K562 (cell line): Measurements from ENCODE around the gene NYAP2. TPM values are rescaled to one million over a fixed set of nuclear protein-coding genes. Genes with fewer than 3 reads are reported as not detected.

Experiments
- ATAC-seq: fragments of 200-7000 bp; cut with Tn5 transposase; 3 replicates; pipeline ENCODE4 v1.9.1; 2020; ENCODE audit warnings: moderate library complexity
- BruUV-seq: library from RNA; stranded (reverse); fragments of 400-500 nt; replicated peaks from 2 replicates; lab custom pipeline; 2021; lab: Mats Ljungman, UMichigan
- CTCF ChIA-PET: fragments of 300-600 bp; formaldehyde crosslinking; extraction: SDS; loops from one replicate; lab custom pipeline; 2021; ENCODE audit warnings: low intra/inter-chr PET ratio; lab: Yijun Ruan, JAX
- POLR2A ChIA-PET: fragments of 300-600, 350-650 bp; sonication (Branson Sonifier 250); formaldehyde crosslinking; extraction: SDS; loops from one replicate; lab custom pipeline; 2021; ENCODE audit warnings: antibody characterized with exemption, inconsistent platforms; lab: Yijun Ruan, JAX
- DNase-seq, 4 experiments: peaks; one replicate each; pipeline versions ENCODE4 v3.0.0 to v3.0.0-alpha.2; 2011 to 2018; ENCODE audit warnings: low spot score in 3 of 4, mixed read lengths in 3 of 4; ENCODE audit errors: extremely low read depth in 1 of 4
- FAIRE-seq: peaks from 2 replicates; lab custom pipeline; 2011; peaks lifted over from hg19 to GRCh38; lab: Jason Lieb, UNC
- H2AFZ ChIP-seq: 2 replicates; pipeline ENCODE4 v1.6.0; 2011; ENCODE audit warnings: low read depth, low read length, control low read depth, inconsistent platforms
- H3K27ac ChIP-seq: fragments of 200-600 bp; 3 replicates; pipeline ENCODE4 v1.8.0; 2011; ENCODE audit warnings: low read depth, mild to moderate bottlenecking, control low read depth, inconsistent platforms, low read length, moderate library complexity, mixed read lengths; ENCODE audit errors: extremely low read depth
- H3K27me3 ChIP-seq, 2 experiments: fragments of 300-600 bp in 1 of 2; 2 replicates in 1 of 2; 3 replicates in 1 of 2; pipeline versions ENCODE4 v1.6.0 to v1.8.0; 2011; ENCODE audit warnings: inconsistent platforms in 2 of 2, low read length in 2 of 2, mild to moderate bottlenecking in 1 of 2, mixed read lengths in 1 of 2, moderate library complexity in 1 of 2; ENCODE audit not compliant: control insufficient read depth in 2 of 2, insufficient read depth in 2 of 2
- H3K36me3 ChIP-seq: fragments of 300-600 bp; 3 replicates; pipeline ENCODE4 v1.8.0; 2011; ENCODE audit warnings: mild to moderate bottlenecking, low read length, inconsistent platforms; ENCODE audit not compliant: control insufficient read depth, insufficient read depth
- H3K4me1 ChIP-seq, 2 experiments: fragments of 200-600 bp in 1 of 2; replicated peaks in 1 of 2; 2 replicates in 1 of 2; 3 replicates in 1 of 2; pipeline versions ENCODE4 v1.5.1 to v1.8.0; 2011; ENCODE audit warnings: inconsistent platforms in 2 of 2, low read length in 2 of 2, mild to moderate bottlenecking in 1 of 2, mixed read lengths in 1 of 2, moderate library complexity in 1 of 2; ENCODE audit not compliant: control insufficient read depth in 2 of 2, insufficient read depth in 2 of 2
- H3K4me2 ChIP-seq: 2 replicates; pipeline ENCODE4 v1.6.1; 2011; ENCODE audit warnings: low read length, control low read depth, inconsistent platforms, mixed read lengths; ENCODE audit not compliant: insufficient read depth
- H3K4me3 ChIP-seq: fragments of 200-600 bp; sonication (generic), shearing (Covaris generic); 2 replicates; pipeline ENCODE4 v1.5.1; 2016; ENCODE audit warnings: control low read depth, inconsistent platforms
- H3K79me2 ChIP-seq: fragments of 200-600 bp; 3 replicates; pipeline ENCODE4 v1.8.0; 2011; ENCODE audit warnings: low read length, inconsistent platforms; ENCODE audit not compliant: control insufficient read depth, insufficient read depth
- H3K9ac ChIP-seq, 2 experiments: 2 replicates each; pipeline versions ENCODE4 v1.6.0 to v1.6.1; 2011; ENCODE audit warnings: low read depth in 2 of 2, low read length in 2 of 2, control low read depth in 1 of 2, inconsistent platforms in 1 of 2, mild to moderate bottlenecking in 1 of 2, mixed read lengths in 1 of 2; ENCODE audit not compliant: insufficient read depth in 1 of 2
- H3K9me1 ChIP-seq: one replicate; pipeline ENCODE4 v1.6.0; 2011; ENCODE audit warnings: inconsistent platforms, mild to moderate bottlenecking, low read length, moderate library complexity; ENCODE audit not compliant: control insufficient read depth, insufficient read depth
- H3K9me3 ChIP-seq: replicated peaks from 2 replicates; pipeline ENCODE4 v1.5.1; 2011; ENCODE audit warnings: low read depth, low read length, inconsistent platforms; ENCODE audit not compliant: control insufficient read depth, insufficient read depth
- H4K20me1 ChIP-seq: replicated peaks from 2 replicates; pipeline ENCODE4 v1.6.1; 2011; ENCODE audit warnings: low read length, inconsistent platforms, mixed read lengths; ENCODE audit not compliant: control insufficient read depth, insufficient read depth
- CXXC5 ChIP-seq: fragments of 250-450 bp; sonication (Bioruptor Pico); IDR thresholded peaks from 2 replicates; pipeline ENCODE4 v1.8.0; 2022; ENCODE audit warnings: inconsistent platforms, mild to moderate bottlenecking, moderate library complexity
- FOXK1 ChIP-seq: sonication (generic); formaldehyde crosslinking; IDR thresholded peaks from 2 replicates; pipeline ENCODE4 v1.8.0; 2022; ENCODE audit warnings: missing genetic modification reagents, mild to moderate bottlenecking, borderline replicate concordance
- IFI16 ChIP-seq: fragments of 250-450 bp; sonication (Bioruptor Pico); IDR thresholded peaks from 2 replicates; pipeline ENCODE4 v2.1.2; 2022; ENCODE audit warnings: mild to moderate bottlenecking, inconsistent platforms
- MAZ ChIP-seq, 2 experiments: fragments of 450-650 bp in 1 of 2; sonication (generic) in 1 of 2; formaldehyde crosslinking; IDR thresholded peaks in 1 of 2; conservative IDR thresholded peaks in 1 of 2; 2 replicates each; pipeline versions ENCODE4 v1.4.0 to v1.5.0; 2020; ENCODE audit warnings: mild to moderate bottlenecking in 1 of 2, missing genetic modification reagents in 1 of 2
- MEIS2 ChIP-seq: fragments of 450-650 bp; IDR thresholded peaks from 2 replicates; pipeline ENCODE4 v1.6.1; 2014; ENCODE audit warnings: mild to moderate bottlenecking; ENCODE audit not compliant: partially characterized antibody
- PCBP2 ChIP-seq: fragments of 200-400 bp; formaldehyde crosslinking; IDR thresholded peaks from 2 replicates; pipeline ENCODE4 v1.6.1; 2018; ENCODE audit warnings: low read length, low read depth, mild to moderate bottlenecking, moderate library complexity; ENCODE audit not compliant: poor library complexity, severe bottlenecking
- PHF20 ChIP-seq: fragments of 450-650 bp; IDR thresholded peaks from 2 replicates; pipeline ENCODE4 v1.6.1; 2018; ENCODE audit not compliant: partially characterized antibody
- SLC30A9 ChIP-seq: fragments of 250-450 bp; sonication (Bioruptor Pico); IDR thresholded peaks from 2 replicates; pipeline ENCODE4 v1.8.0; 2022; ENCODE audit warnings: mild to moderate bottlenecking, moderate library complexity
- SMARCA4 ChIP-seq: fragments of 450-650 bp; IDR thresholded peaks from 2 replicates; pipeline ENCODE4 v1.6.1; 2016
- ZFP36 ChIP-seq: fragments of 150-350 bp; IDR thresholded peaks from 2 replicates; pipeline ENCODE4 v1.6.1; 2018; ENCODE audit warnings: low read length, low read depth; ENCODE audit not compliant: partially characterized antibody
- ZNF589 ChIP-seq: fragments of 200-800 bp; sonication (Bioruptor generic); IDR thresholded peaks from 2 replicates; pipeline ENCODE4 v1.6.1; 2016; ENCODE audit warnings: low read depth, missing genetic modification characterization, missing compliant biosample characterization
- ZNF77 ChIP-seq: fragments of 250-450 bp; sonication (Bioruptor Pico); IDR thresholded peaks from 2 replicates; pipeline ENCODE4 v1.5.0; 2020
- WGBS: fragments of 100-300 bp; shearing (Covaris generic); methylation state at CpG from one replicate; pipeline ENCODE4 v1.1.6; 2016; ENCODE audit warnings: low coverage, mixed read lengths; ENCODE audit not compliant: insufficient coverage; ENCODE audit errors: missing lambda C conversion rate; 5-methylcytosine and 5-hydroxymethylcytosine counted together
- in situ Hi-C: fragments of 300-500 bp; cut with MboI; formaldehyde crosslinking; loops from 4 replicates; pipeline ENCODE4 v1.15.0; 2018; ENCODE audit warnings: inconsistent platforms, mixed read lengths
- intact Hi-C: fragments of 100-400 bp; cut with micrococcal nuclease; formaldehyde crosslinking; loops from 2 replicates; pipeline ENCODE4 v1.14.2; 2022
- polyA plus RNA-seq, 8 experiments: library from polyadenylated mRNA; depleted of rRNA in 4 of 8; stranded (reverse) in 5 of 8; unstranded in 3 of 8; fragments of >200 nt; fragmentation: Nextera tagmentation in 2 of 8; fragmentation: Illumina TruSeq in 1 of 8; extraction: Ambion mirVana in 2 of 8; extraction: Trizol in 1 of 8; gene quantifications; 2 replicates each; pipeline versions ENCODE4 v1.2.1 to v1.2.3, GENCODE V29; 2011 to 2014; ENCODE audit warnings: inconsistent platforms in 1 of 8, missing spikeins in 1 of 8
- total RNA-seq, 7 experiments: library from RNA; depleted of rRNA in 6 of 7; stranded (reverse); fragments of >200 nt in 6 of 7; fragmentation: Illumina TruSeq in 2 of 7; extraction: Trizol in 2 of 7; gene quantifications; 2 replicates each; pipeline versions ENCODE4 v1.2.1 to v1.2.3, GENCODE V29; 2011 to 2021; ENCODE audit warnings: low replicate concordance in 1 of 7
- TF ChIP-seq, protein P1 (sequence below): fragments of 250-450 bp; sonication (Bioruptor Pico); IDR thresholded peaks from 2 replicates; pipeline ENCODE4 v1.4.0; 2020
- TF ChIP-seq, protein P2 (sequence below), 2 experiments: IDR thresholded peaks in 1 of 2; conservative IDR thresholded peaks in 1 of 2; 2 replicates each; pipeline ENCODE4 v1.6.1; 2016; ENCODE audit warnings: low read depth in 2 of 2, mild to moderate bottlenecking in 1 of 2, missing compliant biosample characterization in 1 of 2, missing genetic modification characterization in 1 of 2, moderate library complexity in 1 of 2
- TF ChIP-seq, protein P3 (sequence below): fragments of 450-650 bp; IDR thresholded peaks from 2 replicates; pipeline ENCODE4 v1.6.1; 2016

NYAP2 gene
- total and polyA plus RNA-seq, 9 of the 15 experiments (the other 6 are each of a cell fraction or from before 2014, with no cell fraction given): 0.03 to 0.04 (median 0.04) TPM; not detected in 3

DNA sequence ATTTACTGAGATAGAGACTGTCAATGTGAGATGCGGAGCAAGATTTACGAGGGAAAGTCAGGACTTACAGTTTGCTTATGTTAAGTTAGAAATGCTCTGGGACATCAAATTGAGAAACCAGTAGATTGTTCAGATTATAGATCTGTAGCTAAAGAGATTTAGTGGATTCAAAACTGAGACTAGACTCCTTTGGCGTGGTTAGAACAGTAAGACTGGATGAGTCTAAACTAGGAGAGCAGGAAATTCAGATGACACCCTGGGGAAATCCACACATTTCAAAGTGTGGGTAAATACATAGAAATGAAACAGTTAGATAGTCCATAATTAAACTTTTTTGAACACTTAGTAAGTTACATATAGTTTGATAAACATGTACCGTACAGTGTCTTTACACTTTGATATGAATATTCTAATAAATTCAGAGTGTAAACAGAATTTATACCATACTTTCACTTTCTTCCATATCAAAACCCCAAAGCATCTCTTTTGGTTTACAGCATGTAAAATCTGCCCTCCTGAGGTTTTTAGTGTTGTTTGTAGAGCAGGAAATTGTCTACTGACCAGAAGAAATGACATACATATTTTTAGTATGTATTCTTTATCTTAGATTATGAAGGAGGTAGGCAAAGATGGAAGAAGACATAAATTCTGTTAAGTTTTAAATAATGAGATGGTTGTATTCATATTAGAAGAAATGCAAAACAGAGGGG, 231.5 kb downstream of the NYAP2 start:
- Histone ChIP-seq H3K9ac (no peak overlapping the region), H3K4me1 (no peaks in the 10 kb centered on the region), H3K36me3 (no peaks in the 10 kb centered on the region), H2AFZ (no peak overlapping the region), H3K4me3 (no peak overlapping the region), H3K9me1 (no peaks in the 10 kb centered on the region), H3K79me2 (no peaks in the 10 kb centered on the region), H3K9me3 (no peaks in the 10 kb centered on the region), H4K20me1 (no peaks in the 10 kb centered on the region), H3K27me3 (no peaks in the 10 kb centered on the region), H3K4me2 (no peak overlapping the region), H3K27ac (no peak overlapping the region)
- in situ Hi-C loops (no loop called here), intact Hi-C loops (no loop called here)
- BruUV-seq: no TSS peak
- no peak for FAIRE-seq
- DNase-seq: no peak
- 20% methylated on average over 4 of the region's 4 CpGs for WGBS
- ATAC-seq: no peak
- TF ChIP-seq, protein P1, sequence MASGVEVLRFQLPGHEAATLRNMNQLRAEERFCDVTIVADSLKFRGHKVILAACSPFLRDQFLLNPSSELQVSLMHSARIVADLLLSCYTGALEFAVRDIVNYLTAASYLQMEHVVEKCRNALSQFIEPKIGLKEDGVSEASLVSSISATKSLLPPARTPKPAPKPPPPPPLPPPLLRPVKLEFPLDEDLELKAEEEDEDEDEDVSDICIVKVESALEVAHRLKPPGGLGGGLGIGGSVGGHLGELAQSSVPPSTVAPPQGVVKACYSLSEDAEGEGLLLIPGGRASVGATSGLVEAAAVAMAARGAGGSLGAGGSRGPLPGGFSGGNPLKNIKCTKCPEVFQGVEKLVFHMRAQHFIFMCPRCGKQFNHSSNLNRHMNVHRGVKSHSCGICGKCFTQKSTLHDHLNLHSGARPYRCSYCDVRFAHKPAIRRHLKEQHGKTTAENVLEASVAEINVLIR (CRISPR knock-in tag): no peak
- TF ChIP-seq, protein P2, sequence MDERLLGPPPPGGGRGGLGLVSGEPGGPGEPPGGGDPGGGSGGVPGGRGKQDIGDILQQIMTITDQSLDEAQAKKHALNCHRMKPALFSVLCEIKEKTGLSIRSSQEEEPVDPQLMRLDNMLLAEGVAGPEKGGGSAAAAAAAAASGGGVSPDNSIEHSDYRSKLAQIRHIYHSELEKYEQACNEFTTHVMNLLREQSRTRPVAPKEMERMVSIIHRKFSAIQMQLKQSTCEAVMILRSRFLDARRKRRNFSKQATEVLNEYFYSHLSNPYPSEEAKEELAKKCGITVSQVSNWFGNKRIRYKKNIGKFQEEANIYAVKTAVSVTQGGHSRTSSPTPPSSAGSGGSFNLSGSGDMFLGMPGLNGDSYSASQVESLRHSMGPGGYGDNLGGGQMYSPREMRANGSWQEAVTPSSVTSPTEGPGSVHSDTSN (CRISPR knock-in tag; IDR thresholded peaks at IDR 0.05; ENCODE audit: low read depth): no peak
- TF ChIP-seq, protein P2 (tag; conservative IDR thresholded peaks at IDR 0.05; ENCODE audit: low read depth): 0 out of 2 replicates have a peak, but pooled peaks have one; percentile 24
- TF ChIP-seq ZFP36 (no peak), SMARCA4 (no peak), FOXK1 (CRISPR knock-in tag) (no peak), ZNF77 (CRISPR knock-in tag) (no peak), MAZ (CRISPR knock-in tag; conservative IDR thresholded peaks at IDR 0.05 in 1 of 2, IDR thresholded peaks at IDR 0.05 in 1 of 2) (no peak), CXXC5 (no peak), ZNF589 (CRISPR knock-in tag) (no peak), SLC30A9 (no peak), IFI16 (no peak), MEIS2 (peak; percentile 19), PHF20 (no peak), PCBP2 (no peak)
- TF ChIP-seq, protein P3, sequence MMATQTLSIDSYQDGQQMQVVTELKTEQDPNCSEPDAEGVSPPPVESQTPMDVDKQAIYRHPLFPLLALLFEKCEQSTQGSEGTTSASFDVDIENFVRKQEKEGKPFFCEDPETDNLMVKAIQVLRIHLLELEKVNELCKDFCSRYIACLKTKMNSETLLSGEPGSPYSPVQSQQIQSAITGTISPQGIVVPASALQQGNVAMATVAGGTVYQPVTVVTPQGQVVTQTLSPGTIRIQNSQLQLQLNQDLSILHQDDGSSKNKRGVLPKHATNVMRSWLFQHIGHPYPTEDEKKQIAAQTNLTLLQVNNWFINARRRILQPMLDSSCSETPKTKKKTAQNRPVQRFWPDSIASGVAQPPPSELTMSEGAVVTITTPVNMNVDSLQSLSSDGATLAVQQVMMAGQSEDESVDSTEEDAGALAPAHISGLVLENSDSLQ: peak; percentile 26; the same call in 1 of the 2 replicates
- ChIA-PET POLR2A (no interaction called here), CTCF (no interaction called here)
